DOHH2 (cell line): ENCODE results near the gene DGKD.

Experiments used
- H3F3A ChIP-seq: fragments of 200-600 bp; sonication (generic), shearing (Covaris generic); 2 replicates; pipeline ENCODE4 v1.6.0; 2016; ENCODE audit warnings: antibody characterized with exemption, mild to moderate bottlenecking; ENCODE audit not compliant: control insufficient read depth, insufficient read depth
- H3K27ac ChIP-seq: fragments of 200-600 bp; sonication (generic); 2 replicates; pipeline ENCODE4 v1.5.1; 2014; ENCODE audit warnings: low read depth, mild to moderate bottlenecking, low read length, moderate library complexity
- H3K27me3 ChIP-seq: fragments of 200-600 bp; sonication (generic); 2 replicates; pipeline ENCODE4 v1.6.1; 2014; ENCODE audit warnings: mild to moderate bottlenecking, low read length, mixed read lengths; ENCODE audit not compliant: control insufficient read depth
- H3K36me3 ChIP-seq: fragments of 200-600 bp; sonication (generic); 2 replicates; pipeline ENCODE4 v1.6.1; 2014; ENCODE audit warnings: mild to moderate bottlenecking, low read length, moderate library complexity, mixed read lengths; ENCODE audit not compliant: control insufficient read depth
- H3K4me1 ChIP-seq: fragments of 200-600 bp; sonication (generic); 2 replicates; pipeline ENCODE4 v1.6.1; 2014; ENCODE audit warnings: mild to moderate bottlenecking, low read length, mixed read lengths; ENCODE audit not compliant: control insufficient read depth
- H3K4me2 ChIP-seq: fragments of 200-600 bp; sonication (generic); 2 replicates; pipeline ENCODE4 v1.6.0; 2014; ENCODE audit warnings: mild to moderate bottlenecking, low read length, moderate library complexity
- H3K4me3 ChIP-seq: fragments of 200-600 bp; sonication (generic); 2 replicates; pipeline ENCODE4 v1.5.1; 2014; ENCODE audit warnings: mild to moderate bottlenecking, low read length, mixed read lengths
- H3K79me2 ChIP-seq: fragments of 200-600 bp; sonication (generic); 2 replicates; pipeline ENCODE4 v1.6.1; 2014; ENCODE audit warnings: mild to moderate bottlenecking, low read length, mixed read lengths; ENCODE audit not compliant: control insufficient read depth
- H3K9me2 ChIP-seq: fragments of 200-600 bp; sonication (generic); replicated peaks from 2 replicates; pipeline ENCODE4 v1.6.1; 2014; ENCODE audit warnings: mild to moderate bottlenecking, low read length, mixed read lengths; ENCODE audit not compliant: control insufficient read depth
- H3K9me3 ChIP-seq: fragments of 200-600 bp; sonication (generic); 2 replicates; pipeline ENCODE4 v1.6.1; 2014; ENCODE audit warnings: antibody characterized with exemption, low read length, mixed read lengths; ENCODE audit not compliant: control insufficient read depth, insufficient read depth
- H4K20me1 ChIP-seq: fragments of 200-600 bp; sonication (generic); 2 replicates; pipeline ENCODE4 v1.6.0; 2014; ENCODE audit warnings: low read depth, mild to moderate bottlenecking, antibody characterized with exemption, low read length, moderate library complexity; ENCODE audit not compliant: control insufficient read depth, insufficient read depth
- CTCF ChIP-seq: fragments of 200-600 bp; sonication (generic); IDR thresholded peaks from one replicate; pipeline ENCODE4 v1.5.1; 2014; ENCODE audit warnings: antibody characterized with exemption, mild to moderate bottlenecking, low read depth, low read length; ENCODE audit not compliant: poor library complexity, severe bottlenecking
- EZH2phosphoT487 ChIP-seq: fragments of 200-600 bp; sonication (generic); IDR thresholded peaks from 2 replicates; pipeline ENCODE4 v1.6.1; 2017; ENCODE audit warnings: borderline replicate concordance, mild to moderate bottlenecking, antibody characterized with exemption, low read length, moderate library complexity, mixed read lengths

The DGKD gene

GRCh38 chr2:233446606-233447305, 92.5 kb downstream of the DGKD start:
- Histone ChIP-seq H3F3A (no peaks in the 10 kb centered on the region; the same call in 1 of the 2 replicates), H3K36me3 (peaks cover 65% of the 10 kb centered on the region), H3K4me3 (no peak overlapping the region), H3K4me1 (peaks cover 10% of the 10 kb centered on the region), H4K20me1 (peaks cover 4% of the 10 kb centered on the region; the same call in 1 of the 2 replicates), H3K9me3 (no peaks in the 10 kb centered on the region), H3K4me2 (no peak overlapping the region), H3K79me2 (no peaks in the 10 kb centered on the region), H3K27ac (no peak overlapping the region), H3K9me2 (no peaks in the 10 kb centered on the region), H3K27me3 (no peaks in the 10 kb centered on the region)
- TF ChIP-seq EZH2phosphoT487 (no peak), CTCF (no peak)

- Histone ChIP-seq H3K9me2 (no peaks in the 10 kb centered on the region), H3K4me1 (peaks cover 6% of the 10 kb centered on the region; the same call in 1 of the 2 replicates), H3K27ac (no peak overlapping the region), H3K79me2 (no peaks in the 10 kb centered on the region), H3K9me3 (no peaks in the 10 kb centered on the region), H3K36me3 (peaks cover 74% of the 10 kb centered on the region), H3F3A (no peaks in the 10 kb centered on the region), H3K4me2 (no peak overlapping the region), H4K20me1 (peaks cover 4% of the 10 kb centered on the region; the same call in 1 of the 2 replicates), H3K4me3 (no peak overlapping the region), H3K27me3 (no peaks in the 10 kb centered on the region)
- TF ChIP-seq CTCF (no peak), EZH2phosphoT487 (no peak)
Measured at GRCh38 chr2:233447506-233448219, 93.4 kb downstream of the DGKD start.

- no peaks in the 10 kb centered on the region for H3K9me3 ChIP-seq
- H3K4me1 ChIP-seq = peaks cover 3% of the 10 kb centered on the region; the same call in 1 of the 2 replicates
- TF ChIP-seq EZH2phosphoT487 (no peak), CTCF (peak; percentile 49)
- H3K4me3 ChIP-seq = no peak overlapping the region
- no peaks in the 10 kb centered on the region for H3F3A ChIP-seq
- H3K4me2 ChIP-seq = no peak overlapping the region
- H3K36me3 ChIP-seq = peaks cover 74% of the 10 kb centered on the region
- no peaks in the 10 kb centered on the region for H3K9me2 ChIP-seq
- peaks cover 2% of the 10 kb centered on the region; the same call in 1 of the 2 replicates for H4K20me1 ChIP-seq
- H3K79me2 ChIP-seq = no peaks in the 10 kb centered on the region
- H3K27ac ChIP-seq = no peak overlapping the region
- H3K27me3 ChIP-seq = no peaks in the 10 kb centered on the region
Measured at GRCh38 chr2:233448220-233448559, 93.9 kb downstream of the DGKD start.
